GM18502 (cell line): ENCODE results near the gene CACHD1.

Source experiments
- ATAC-seq: cut with Tn5 transposase; IDR thresholded peaks from one replicate; pipeline ENCODE4 v1.9.1; 2021; ENCODE audit warnings: mild to moderate bottlenecking; ENCODE audit not compliant: unreplicated experiment, poor library complexity

Gene CACHD1

GRCh38 chr1:64631346-64632034, 161.6 kb downstream of the CACHD1 start:
- ATAC-seq = no peak

GRCh38 chr1:64632936-64633335, 163.0 kb downstream of the CACHD1 start:
- ATAC-seq = no peak

GRCh38 chr1:64645735-64646134, 175.8 kb downstream of the CACHD1 start:
- ATAC-seq = no peak

- no peak for ATAC-seq
Observed at GRCh38 chr1:64650411-64650810, 180.5 kb downstream of the CACHD1 start.

GRCh38 chr1:64651841-64652240, 181.9 kb downstream of the CACHD1 start:
- no peak for ATAC-seq

GRCh38 chr1:64653466-64653865, 183.5 kb downstream of the CACHD1 start:
- no peak for ATAC-seq

- ATAC-seq = no peak
Observed at GRCh38 chr1:64654519-64655341, 184.8 kb downstream of the CACHD1 start.

GRCh38 chr1:64655861-64656260, 185.9 kb downstream of the CACHD1 start:
- ATAC-seq = no peak

- ATAC-seq = no peak
Observed at GRCh38 chr1:64659478-64660138, 189.7 kb downstream of the CACHD1 start.

- ATAC-seq = no peak
Observed at GRCh38 chr1:64663668-64664067, 193.7 kb downstream of the CACHD1 start.

- no peak for ATAC-seq
Observed at GRCh38 chr1:64664299-64664698, 194.4 kb downstream of the CACHD1 start.

GRCh38 chr1:64669098-64669675, 199.3 kb downstream of the CACHD1 start:
- no peak for ATAC-seq

GRCh38 chr1:64675718-64676345, 205.9 kb downstream of the CACHD1 start:
- peak; percentile 53 for ATAC-seq

GRCh38 chr1:64676386-64676785, 206.5 kb downstream of the CACHD1 start:
- ATAC-seq = no peak

- ATAC-seq = no peak
Observed at GRCh38 chr1:64677532-64677931, 207.6 kb downstream of the CACHD1 start.

- no peak for ATAC-seq
Observed at GRCh38 chr1:64678366-64678765, 208.4 kb downstream of the CACHD1 start.

GRCh38 chr1:64679177-64679576, 209.2 kb downstream of the CACHD1 start:
- no peak for ATAC-seq

GRCh38 chr1:64680599-64680998, 210.7 kb downstream of the CACHD1 start:
- ATAC-seq = no peak

GRCh38 chr1:64681043-64681442, 211.1 kb downstream of the CACHD1 start:
- no peak for ATAC-seq

GRCh38 chr1:64683419-64683818, 213.5 kb downstream of the CACHD1 start:
- ATAC-seq = no peak
